Thymus (tissue), 11 donors: Measurements from ENCODE around the gene EPHX1. TPM values are rescaled to one million over a fixed set of nuclear protein-coding genes. Genes with fewer than 3 reads are reported as not detected.
A peak's percentile ranks its signal among the peaks of the same experiment; 100 is the strongest.
"Not testable (repeated sequence)": the region's sequence is repeated elsewhere in the genome, so short reads cannot be mapped to it uniquely, and the experiment has no call there.

Experiments
- DNase-seq, 9 donors: peaks; one replicate each; pipeline ENCODE4 v3.0.0-alpha.2; 2013; ENCODE audit warnings: low spot score in 9 of 9, low read depth in 6 of 9, missing footprints in 1 of 9
- H3K27ac ChIP-seq, 2 donors: one replicate each; pipeline ENCODE4 v1.5.1; 2013; ENCODE audit warnings: control low read depth in 1 of 2, low read depth in 1 of 2, low read length in 1 of 2, mild to moderate bottlenecking in 1 of 2, moderate library complexity in 1 of 2
- H3K27me3 ChIP-seq, 2 donors: one replicate each; pipeline ENCODE4 v1.5.1; 2013; ENCODE audit warnings: low read length in 1 of 2; ENCODE audit not compliant: control insufficient read depth in 2 of 2, insufficient read depth in 1 of 2
- H3K36me3 ChIP-seq, 2 donors: one replicate each; pipeline ENCODE4 v1.5.1; 2013; ENCODE audit warnings: low read length in 1 of 2, mild to moderate bottlenecking in 1 of 2, moderate library complexity in 1 of 2; ENCODE audit not compliant: control insufficient read depth in 2 of 2, insufficient read depth in 2 of 2
- H3K4me1 ChIP-seq, 2 donors: one replicate each; pipeline ENCODE4 v1.5.1; 2013; ENCODE audit warnings: low read length in 2 of 2; ENCODE audit not compliant: control insufficient read depth in 2 of 2, insufficient read depth in 2 of 2
- H3K4me3 ChIP-seq, 2 donors: one replicate each; pipeline ENCODE4 v1.5.1; 2013; ENCODE audit warnings: low read length in 2 of 2, control low read depth in 1 of 2, mild to moderate bottlenecking in 1 of 2
- H3K9me3 ChIP-seq, 2 donors: one replicate each; pipeline ENCODE4 v1.5.1; 2013; ENCODE audit warnings: low read length in 1 of 2, mild to moderate bottlenecking in 1 of 2; ENCODE audit not compliant: control insufficient read depth in 2 of 2, insufficient read depth in 1 of 2
- WGBS: extraction: QIAGEN DNeasy Blood & Tissue Kit; methylation state at CpG from one replicate; pipeline ENCODE4 v1.1.7; 2013; 5-methylcytosine and 5-hydroxymethylcytosine counted together
- polyA plus RNA-seq: library from polyadenylated mRNA; stranded (reverse); fragments of 200-250 nt; gene quantifications from one replicate; pipeline ENCODE4 v1.2.3, GENCODE V29; 2013
- total RNA-seq: library from RNA; stranded (reverse); fragments of 120-200 nt; gene quantifications from one replicate; pipeline ENCODE4 v1.2.4, GENCODE V29; 2013
- donor health status: healthy.

Gene EPHX1
- total and polyA plus RNA-seq, 2 donors: 9.3 to 13.3 TPM

DNA sequence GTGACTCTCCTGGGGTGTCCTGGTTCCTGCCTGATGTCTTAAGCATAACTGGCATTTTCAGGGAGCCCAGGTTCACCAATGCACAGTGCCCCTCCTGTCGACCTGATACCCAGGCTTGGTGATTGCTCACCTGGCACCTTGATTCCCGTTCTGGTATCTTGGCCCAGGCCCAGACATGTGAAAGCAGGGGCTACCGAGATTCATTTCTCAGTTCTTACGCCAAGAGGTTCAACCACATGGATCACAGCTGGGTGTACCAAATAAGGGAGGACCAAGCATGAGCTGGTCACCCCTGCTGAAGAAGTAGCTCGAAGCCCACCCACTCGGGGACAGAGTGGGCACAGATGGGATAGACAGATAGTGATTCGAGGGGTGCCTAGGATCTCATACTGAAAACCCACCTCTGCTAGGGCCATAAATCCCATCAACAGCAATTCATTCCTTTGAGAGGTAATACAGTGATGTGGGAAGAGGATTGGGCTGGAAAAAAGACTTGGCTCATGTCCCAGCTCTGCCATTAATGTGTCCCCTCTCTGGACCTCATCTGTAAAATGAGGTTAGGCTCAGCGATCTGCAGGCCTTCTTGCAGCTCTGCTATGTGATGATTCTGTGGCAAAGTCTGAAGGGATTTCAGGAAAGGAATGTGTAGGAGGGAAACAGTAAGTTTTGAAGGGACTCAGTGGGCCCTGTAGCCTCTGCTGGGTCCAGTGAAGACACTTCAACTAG is 2.7 kb downstream of the EPHX1 start:
- H3K27ac ChIP-seq: no peak overlapping the region
- H3K4me3 ChIP-seq: no peak overlapping the region
- 93% methylated on average over 8 of the region's 8 CpGs for WGBS
- no peaks in the 10 kb centered on the region for H3K36me3 ChIP-seq
- no peaks in the 10 kb centered on the region for H3K9me3 ChIP-seq
- DNase-seq: no peak
- H3K27me3 ChIP-seq: peaks cover 0 to 37% of the 10 kb centered on the region in 2 donors
- peaks cover 0 to 33% of the 10 kb centered on the region in 2 donors for H3K4me1 ChIP-seq

GRCh38 chr1:225813214-225813964 is 3.5 kb downstream of the EPHX1 start:
- H3K27me3 ChIP-seq: peaks cover 0 to 37% of the 10 kb centered on the region in 2 donors
- no peak for DNase-seq
- WGBS: 93% methylated on average over 10 of the region's 10 CpGs
- H3K4me3 ChIP-seq: no peak overlapping the region
- H3K4me1 ChIP-seq: peaks cover 0 to 39% of the 10 kb centered on the region in 2 donors
- H3K9me3 ChIP-seq: no peaks in the 10 kb centered on the region
- H3K27ac ChIP-seq: peak overlapping the region in 1 of 2 donors; percentile 31
- no peaks in the 10 kb centered on the region for H3K36me3 ChIP-seq

DNA sequence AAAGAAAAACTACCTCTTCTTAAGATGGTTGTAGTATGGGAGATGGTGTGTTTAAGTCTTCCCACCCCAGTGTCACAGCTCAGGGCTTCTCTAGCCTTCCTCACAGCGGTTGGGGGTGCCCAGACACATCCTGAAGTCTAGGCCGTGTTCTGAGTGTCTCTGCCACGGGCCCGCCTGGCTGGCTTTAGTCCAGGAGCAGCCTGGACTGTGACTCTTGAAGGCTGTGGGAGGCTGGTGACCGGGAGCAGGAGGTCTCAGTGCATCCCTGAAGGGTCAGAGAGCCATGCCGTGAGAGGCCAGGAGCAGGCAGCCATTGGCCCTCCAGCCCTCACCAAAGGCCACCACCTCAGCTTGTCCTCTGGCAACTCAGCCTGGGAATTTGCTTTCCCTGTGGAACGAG is 4.5 kb downstream of the EPHX1 start:
- Histone ChIP-seq H3K27ac (no peak overlapping the region), H3K27me3 (peaks cover 0 to 28% of the 10 kb centered on the region in 2 donors), H3K4me1 (peaks cover 0 to 39% of the 10 kb centered on the region in 2 donors), H3K9me3 (no peaks in the 10 kb centered on the region), H3K4me3 (no peak overlapping the region), H3K36me3 (no peaks in the 10 kb centered on the region)
- WGBS: 94% methylated on average over 7 of the region's 7 CpGs
- no peak for DNase-seq

DNA sequence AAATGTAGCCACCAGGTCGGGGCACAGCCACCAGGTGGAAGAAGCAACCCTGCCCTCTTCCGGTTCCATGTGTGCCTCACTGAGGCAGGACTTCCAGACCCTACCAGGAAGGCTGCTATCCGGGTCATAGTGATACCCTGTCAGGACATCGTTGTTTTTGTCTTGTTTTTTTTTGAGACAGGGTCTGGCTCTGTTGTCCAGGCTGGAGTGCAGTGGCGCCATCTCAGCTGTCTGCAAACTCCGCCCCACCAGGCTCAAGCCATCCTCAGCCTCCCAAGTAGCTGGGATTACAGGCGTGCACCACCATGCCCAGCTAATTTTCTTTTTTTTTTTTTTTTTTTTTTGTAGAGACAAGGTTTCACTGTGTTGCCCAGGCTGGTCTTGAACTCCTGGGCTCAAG is 5.2 kb downstream of the EPHX1 start:
- Histone ChIP-seq H3K27me3 (peaks cover 0 to 22% of the 10 kb centered on the region in 2 donors), H3K4me1 (peaks cover 0 to 35% of the 10 kb centered on the region in 2 donors)
- not testable (repeated sequence) for H3K27ac ChIP-seq, H3K9me3 ChIP-seq, H3K36me3 ChIP-seq, DNase-seq, H3K4me3 ChIP-seq
- WGBS: 98% methylated on average over 7 of the region's 7 CpGs

DNA sequence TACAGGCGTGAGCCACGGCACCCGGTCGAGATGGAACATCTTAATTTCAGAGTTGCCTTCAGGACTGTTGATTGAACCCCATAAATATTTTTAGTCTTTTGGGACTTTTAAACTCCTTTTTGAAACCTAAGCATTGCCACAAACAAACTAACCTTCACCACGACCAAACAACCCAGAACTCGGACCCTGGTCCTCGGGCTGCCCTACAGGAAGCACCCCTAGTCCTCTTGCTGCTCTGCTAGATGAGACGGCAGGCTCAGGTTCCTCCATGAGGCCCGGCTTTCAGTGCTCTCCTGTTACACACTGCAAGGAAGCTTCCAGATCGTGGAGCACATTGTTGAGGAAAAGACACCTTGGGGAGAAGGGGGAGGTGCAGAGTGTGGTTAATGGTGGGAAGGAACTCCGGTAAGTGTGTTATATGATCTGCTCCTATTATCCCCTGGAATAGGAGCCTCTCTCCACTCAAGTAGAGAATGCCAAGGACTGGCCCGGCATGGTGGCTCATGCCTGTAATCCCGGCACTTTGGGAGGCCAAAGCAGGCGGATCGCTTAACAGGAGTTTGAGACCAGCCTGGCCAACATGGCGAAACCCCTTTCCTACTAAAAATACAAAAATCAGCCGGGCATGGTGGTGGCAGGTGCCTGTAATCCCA is 5.7 kb downstream of the EPHX1 start:
- H3K4me3 ChIP-seq: no peak overlapping the region
- no peaks in the 10 kb centered on the region for H3K9me3 ChIP-seq
- no peak overlapping the region for H3K27ac ChIP-seq
- peaks cover 0 to 18% of the 10 kb centered on the region in 2 donors for H3K27me3 ChIP-seq
- DNase-seq: no peak
- peaks cover 0 to 32% of the 10 kb centered on the region in 2 donors for H3K4me1 ChIP-seq
- 93% methylated on average over 17 of the region's 17 CpGs for WGBS
- no peaks in the 10 kb centered on the region for H3K36me3 ChIP-seq

DNA sequence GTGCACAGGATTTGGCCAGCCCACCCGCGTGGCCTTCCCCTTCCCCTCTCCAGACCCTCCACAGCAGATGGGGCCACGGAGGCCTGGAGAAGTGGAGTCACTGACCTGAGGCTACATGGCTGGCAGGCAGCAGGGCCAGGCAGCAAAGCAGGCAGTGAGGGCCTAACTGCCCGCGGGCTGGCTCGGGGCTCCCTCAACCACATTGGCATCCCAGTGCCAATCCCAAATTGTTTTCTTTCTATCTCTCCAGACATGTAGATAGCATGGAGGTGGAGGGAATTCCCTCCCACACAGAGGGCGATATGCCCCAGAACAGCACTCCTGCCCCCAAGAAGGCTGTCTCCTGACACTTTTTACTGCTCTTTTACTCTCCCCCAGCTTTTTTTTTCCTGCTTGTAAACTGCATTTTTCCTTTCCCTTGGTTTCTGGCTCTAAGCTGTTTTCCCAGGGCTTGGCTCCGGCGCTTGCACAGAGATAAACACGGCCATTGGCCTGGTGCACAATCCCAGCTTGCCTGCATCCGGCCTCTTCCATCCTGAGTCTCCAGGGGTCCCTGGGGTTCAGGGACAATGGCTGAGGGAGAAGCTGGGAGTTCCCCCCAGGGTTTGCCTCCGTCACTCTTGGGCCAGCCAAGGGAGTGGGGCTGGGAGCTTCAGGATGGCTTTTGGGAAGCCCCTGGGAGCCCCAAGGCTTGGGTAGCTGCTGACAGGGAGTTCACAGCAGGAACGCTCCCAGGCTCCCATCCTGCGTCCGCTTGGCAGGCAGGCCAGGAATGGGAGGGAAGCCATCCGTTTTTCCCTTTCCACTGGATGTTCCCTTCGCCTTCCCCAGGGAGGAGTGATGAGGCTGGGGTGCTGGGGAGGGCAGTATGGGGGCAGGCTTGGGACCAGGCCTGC is 7.0 kb downstream of the EPHX1 start:
- H3K27ac ChIP-seq: peak overlapping the region; percentile 31 to 60

DNA sequence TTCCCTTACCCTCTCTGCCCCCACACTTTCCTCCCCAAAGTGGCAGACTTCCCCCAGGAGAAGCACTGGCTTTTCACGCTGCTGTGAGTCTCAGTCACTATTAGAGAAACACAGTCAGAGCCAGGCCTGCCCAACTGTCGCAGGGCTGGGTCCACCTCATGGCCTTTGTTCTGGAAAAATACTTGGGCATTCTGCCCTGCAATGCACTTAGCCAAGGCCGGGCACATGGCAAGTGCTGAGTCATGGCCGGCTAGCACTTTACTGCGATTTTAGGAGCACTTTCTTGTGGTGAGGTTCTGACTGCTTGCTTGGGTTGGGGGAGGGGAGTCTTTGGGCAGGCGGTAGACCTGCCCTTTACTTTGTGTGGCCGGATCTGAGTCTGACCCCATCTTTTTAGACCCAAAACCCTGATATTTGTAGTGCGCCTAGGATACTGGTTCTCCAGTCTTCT is 7.7 kb downstream of the EPHX1 start:
- 54% methylated on average over 8 of the region's 8 CpGs for WGBS
- H3K27ac ChIP-seq: peak overlapping the region in 1 of 2 donors; percentile 60
- H3K9me3 ChIP-seq: no peaks in the 10 kb centered on the region
- H3K4me1 ChIP-seq: peaks cover 0 to 21% of the 10 kb centered on the region in 2 donors
- H3K36me3 ChIP-seq: no peaks in the 10 kb centered on the region
- DNase-seq: peak in 1 of 9 donors; percentile 32
- no peak overlapping the region for H3K4me3 ChIP-seq
- no peaks in the 10 kb centered on the region for H3K27me3 ChIP-seq

More for the DNA sequence above, 7.0 kb downstream of the EPHX1 start:
- 95% methylated on average over 17 of the region's 17 CpGs for WGBS
- DNase-seq: no peak
- Histone ChIP-seq H3K36me3 (no peaks in the 10 kb centered on the region), H3K9me3 (no peaks in the 10 kb centered on the region), H3K4me1 (peaks cover 0 to 23% of the 10 kb centered on the region in 2 donors), H3K27me3 (peaks cover 0 to 5% of the 10 kb centered on the region in 2 donors), H3K4me3 (no peak overlapping the region)

GRCh38 chr1:225818229-225818628 is 8.3 kb downstream of the EPHX1 start:
- Histone ChIP-seq H3K9me3 (no peaks in the 10 kb centered on the region), H3K4me3 (no peak overlapping the region), H3K36me3 (no peaks in the 10 kb centered on the region), H3K27me3 (no peaks in the 10 kb centered on the region), H3K27ac (no peak overlapping the region), H3K4me1 (peaks cover 0 to 17% of the 10 kb centered on the region in 2 donors)
- no peak for DNase-seq
- WGBS: 82% methylated on average over 7 of the region's 7 CpGs
